Measurements from ENCODE around the gene SNRPD3. TPM values are rescaled to one million over a fixed set of nuclear protein-coding genes. Genes with fewer than 3 reads are reported as not detected.
"Not testable (repeated sequence)": the region's sequence is repeated elsewhere in the genome, so short reads cannot be mapped to it uniquely, and the experiment has no call there.

Gene SNRPD3
- total RNA-seq, 2 experiments from 2014 or later, result 158 to 166 TPM

DNA sequence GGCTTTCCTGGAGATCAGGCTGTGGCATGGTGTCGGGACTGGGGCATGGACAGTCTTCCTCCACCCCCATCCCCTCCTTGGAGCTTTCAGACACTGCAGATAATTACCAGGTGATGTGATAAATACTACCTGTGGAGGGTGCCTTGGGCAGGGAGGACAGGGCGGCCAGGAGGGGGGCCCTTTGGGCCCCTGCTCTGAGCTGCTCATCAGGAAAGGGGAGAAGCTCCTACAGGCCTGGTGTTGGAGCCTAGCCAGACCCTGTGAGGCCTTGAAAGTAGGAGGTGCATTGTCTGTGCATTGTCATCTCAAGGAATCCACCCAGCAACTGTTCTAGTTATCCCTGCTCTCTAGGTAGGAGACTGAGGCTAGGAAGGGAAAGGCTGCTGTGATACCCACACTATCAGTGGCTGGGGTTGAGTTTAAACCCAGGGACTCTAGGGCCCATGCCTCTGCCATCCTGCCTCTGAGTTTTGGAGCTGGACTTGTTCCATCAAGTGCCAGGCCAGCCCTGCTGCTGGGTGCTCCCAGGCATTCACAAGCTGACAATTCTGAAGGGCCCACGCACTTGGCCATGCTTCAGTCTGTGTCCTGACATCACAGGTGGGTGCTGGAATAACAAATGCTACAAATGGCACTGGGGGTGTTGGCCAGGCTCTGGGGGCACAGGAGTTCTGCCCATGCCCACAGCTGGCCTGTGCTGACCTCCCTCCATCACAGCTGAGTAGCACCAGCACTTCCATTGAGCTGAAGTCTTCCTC lies 44.3 kb downstream of the SNRPD3 start:
- H3K4me3 Mint-ChIP-seq; H3K27ac Mint-ChIP-seq; H3K36me3 Mint-ChIP-seq (ENCODE audit: low read depth); DNase-seq; H3K9me3 Mint-ChIP-seq; H3K27me3 Mint-ChIP-seq (ENCODE audit: low read depth); CTCF ChIA-PET: not testable (repeated sequence)
- intact Hi-C loops (cut with micrococcal nuclease), result loop anchor here (5.0 kb wide), 1 partner anchor 43 kb away; the partner anchor contains the start of genes GUCD1 and SNRPD3
- H3K4me1 Mint-ChIP-seq (ENCODE audit: low read depth), result peaks cover 17% of the 10 kb centered on the region

DNA sequence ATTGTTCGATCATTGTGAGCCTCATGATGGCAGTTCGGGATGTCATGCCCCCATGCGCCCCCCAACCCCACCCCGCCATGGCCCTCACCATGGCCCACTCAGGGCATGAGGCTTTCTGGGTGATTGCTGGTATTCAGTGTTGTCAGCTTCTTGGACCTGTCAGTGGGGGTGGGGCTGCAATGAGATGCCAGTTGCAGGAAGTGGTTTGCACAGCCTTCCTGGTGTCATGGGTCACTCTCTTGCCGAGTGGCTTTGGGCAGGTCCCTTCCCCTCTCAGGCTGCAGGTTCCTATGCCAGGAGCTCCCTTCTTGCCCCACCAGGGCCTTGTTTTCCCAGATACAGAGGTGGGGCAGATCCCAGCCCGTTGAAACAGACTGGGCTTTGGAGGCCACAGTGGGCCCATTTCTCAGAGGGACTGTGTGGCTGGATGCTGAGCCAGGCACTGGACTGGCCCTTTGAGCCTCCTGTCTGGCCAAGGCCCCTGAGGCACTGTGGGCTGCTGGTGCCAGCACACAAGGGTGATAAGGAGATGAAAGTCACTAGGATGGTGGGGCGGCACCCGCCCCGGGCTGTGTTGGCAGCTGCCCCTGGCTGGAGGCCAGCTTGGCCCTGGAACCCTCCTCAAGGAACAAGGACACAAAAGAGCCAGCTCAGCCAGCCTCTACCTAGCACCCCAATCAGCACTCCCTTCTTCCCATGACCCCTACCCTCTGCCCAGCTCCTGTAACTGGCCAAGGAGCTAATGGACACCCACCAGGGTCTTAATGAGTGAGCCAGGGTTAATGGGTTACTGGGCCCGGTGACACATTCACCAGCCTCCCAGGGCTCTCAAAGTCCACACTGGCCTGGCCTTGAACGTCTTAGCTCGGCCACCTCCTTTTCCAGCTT lies 45.7 kb downstream of the SNRPD3 start:
- H3K4me3 Mint-ChIP-seq, result no peak overlapping the region
- no peaks in the 10 kb centered on the region for H3K36me3 Mint-ChIP-seq (ENCODE audit: low read depth)
- no peak overlapping the region for H3K27ac Mint-ChIP-seq
- H3K4me1 Mint-ChIP-seq (ENCODE audit: low read depth), result peaks cover 17% of the 10 kb centered on the region
- DNase-seq, result no peak
- no peaks in the 10 kb centered on the region for H3K9me3 Mint-ChIP-seq
- CTCF ChIA-PET, result interaction anchor here (0.6 kb wide), 1 partner anchor 185 kb away, joined by 5 read pairs; no protein-coding TSS in a partner anchor
- no peaks in the 10 kb centered on the region for H3K27me3 Mint-ChIP-seq (ENCODE audit: low read depth)
- intact Hi-C loops (cut with micrococcal nuclease), result loop anchor here (5.0 kb wide), 1 partner anchor 44 kb away; the partner anchor contains the start of genes GUCD1 and SNRPD3

DNA sequence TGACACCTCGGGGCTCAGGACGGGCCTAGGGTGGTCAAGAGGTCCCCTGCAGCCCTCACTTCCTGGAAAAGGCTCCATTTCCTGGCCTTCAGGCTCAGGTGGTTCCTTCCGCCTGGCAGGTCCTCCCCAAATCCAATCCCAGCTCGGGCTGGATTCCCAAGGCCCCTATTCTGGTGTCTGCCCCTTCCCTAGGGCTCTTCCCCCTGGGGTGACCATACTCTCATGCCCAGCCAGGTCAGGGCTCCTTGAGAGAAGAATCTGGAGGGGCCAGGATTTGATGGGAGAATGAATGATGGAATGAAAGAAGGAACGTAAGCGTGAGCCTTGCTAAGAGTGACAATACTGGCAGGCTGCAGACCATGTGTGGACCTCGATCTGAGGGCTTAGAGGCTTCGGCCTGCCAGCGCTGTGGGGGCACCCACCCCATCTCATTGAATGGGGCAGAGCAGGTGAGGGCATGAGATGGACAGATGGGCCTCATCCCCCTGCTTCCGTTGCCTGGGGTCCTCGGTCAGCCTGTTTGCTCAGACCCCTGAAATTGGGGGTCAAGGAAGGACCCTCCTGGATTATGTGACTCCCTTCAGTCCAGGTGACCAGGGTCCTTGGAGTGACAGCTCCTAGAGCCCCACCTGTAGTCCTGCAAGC lies 46.4 kb downstream of the SNRPD3 start:
- H3K27ac Mint-ChIP-seq; H3K4me3 Mint-ChIP-seq; H3K9me3 Mint-ChIP-seq; H3K36me3 Mint-ChIP-seq (ENCODE audit: low read depth); CTCF ChIA-PET; H3K27me3 Mint-ChIP-seq (ENCODE audit: low read depth); DNase-seq: not testable (repeated sequence)
- peaks cover 17% of the 10 kb centered on the region for H3K4me1 Mint-ChIP-seq (ENCODE audit: low read depth)
- intact Hi-C loops (cut with micrococcal nuclease), result loop anchor here (5.0 kb wide), 1 partner anchor 45 kb away; the partner anchor contains the start of genes GUCD1 and SNRPD3

DNA sequence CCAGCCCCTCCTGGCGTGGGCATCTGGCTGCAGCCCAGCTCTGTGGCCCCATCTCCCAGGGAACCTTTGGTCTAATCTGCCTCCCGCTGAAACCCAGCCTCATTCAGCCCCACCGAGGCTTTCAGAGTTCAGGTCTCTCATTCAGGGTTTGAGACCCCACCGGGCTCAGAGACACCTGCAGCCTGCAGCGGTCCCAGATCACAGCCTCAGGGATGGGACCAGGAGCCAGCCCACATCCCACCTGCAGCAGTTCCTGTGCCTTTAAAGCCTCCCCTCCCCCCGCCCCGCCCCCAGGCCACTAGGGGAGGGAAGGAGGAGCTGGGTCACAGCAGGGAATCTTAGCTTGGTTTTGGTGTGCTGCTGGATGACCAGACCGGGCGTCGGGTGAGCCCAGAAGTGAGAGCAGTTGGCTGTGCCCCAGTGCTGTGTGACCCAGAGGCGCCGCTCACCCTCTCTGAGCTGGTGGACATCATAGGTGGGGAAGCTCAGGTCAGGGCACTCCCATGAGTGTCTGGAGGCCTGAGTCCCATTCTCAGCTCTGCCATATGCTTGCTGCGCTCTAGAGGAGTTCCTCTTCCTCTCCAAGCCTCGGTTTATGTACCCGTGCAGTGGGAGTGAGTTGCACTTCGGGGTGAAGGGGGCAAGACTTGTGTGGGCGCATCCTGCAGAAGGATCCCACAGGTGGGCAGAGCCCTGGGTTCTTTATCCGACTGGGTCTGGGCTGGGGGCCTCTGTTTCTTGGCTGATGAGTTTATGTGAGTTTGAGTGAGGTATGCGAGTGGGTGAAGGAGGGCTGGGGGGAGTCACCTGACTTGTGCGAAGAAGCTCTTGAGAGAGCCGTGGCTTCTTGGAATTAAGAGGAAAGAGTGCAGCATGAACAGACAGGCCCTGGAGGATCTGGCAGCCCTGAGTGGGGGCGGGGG lies 47.3 kb downstream of the SNRPD3 start, which contains the start of gene GGT1:
Gene GGT1, plus strand, starts transcription at position 347 of the 923 bp plus-strand sequence. CDS start 7,889 bp downstream, outside the sequence.
- CTCF ChIA-PET, result interaction anchor here (1.4 kb wide), 1 partner anchor 199 kb away, joined by 3 read pairs; no protein-coding TSS in a partner anchor
- not testable (repeated sequence) for H3K27me3 Mint-ChIP-seq (ENCODE audit: low read depth); DNase-seq; H3K36me3 Mint-ChIP-seq (ENCODE audit: low read depth); H3K27ac Mint-ChIP-seq; H3K9me3 Mint-ChIP-seq
- Mint-ChIP-seq H3K4me3 (peak within 1 kb of the TSS; percentile 22), H3K4me1 (ENCODE audit: low read depth) (peaks cover 21% of the 10 kb centered on the region)
- intact Hi-C loops (cut with micrococcal nuclease), result loop anchor here (5.0 kb wide), 1 partner anchor 46 kb away; the partner anchor contains the start of genes GUCD1 and SNRPD3

DNA sequence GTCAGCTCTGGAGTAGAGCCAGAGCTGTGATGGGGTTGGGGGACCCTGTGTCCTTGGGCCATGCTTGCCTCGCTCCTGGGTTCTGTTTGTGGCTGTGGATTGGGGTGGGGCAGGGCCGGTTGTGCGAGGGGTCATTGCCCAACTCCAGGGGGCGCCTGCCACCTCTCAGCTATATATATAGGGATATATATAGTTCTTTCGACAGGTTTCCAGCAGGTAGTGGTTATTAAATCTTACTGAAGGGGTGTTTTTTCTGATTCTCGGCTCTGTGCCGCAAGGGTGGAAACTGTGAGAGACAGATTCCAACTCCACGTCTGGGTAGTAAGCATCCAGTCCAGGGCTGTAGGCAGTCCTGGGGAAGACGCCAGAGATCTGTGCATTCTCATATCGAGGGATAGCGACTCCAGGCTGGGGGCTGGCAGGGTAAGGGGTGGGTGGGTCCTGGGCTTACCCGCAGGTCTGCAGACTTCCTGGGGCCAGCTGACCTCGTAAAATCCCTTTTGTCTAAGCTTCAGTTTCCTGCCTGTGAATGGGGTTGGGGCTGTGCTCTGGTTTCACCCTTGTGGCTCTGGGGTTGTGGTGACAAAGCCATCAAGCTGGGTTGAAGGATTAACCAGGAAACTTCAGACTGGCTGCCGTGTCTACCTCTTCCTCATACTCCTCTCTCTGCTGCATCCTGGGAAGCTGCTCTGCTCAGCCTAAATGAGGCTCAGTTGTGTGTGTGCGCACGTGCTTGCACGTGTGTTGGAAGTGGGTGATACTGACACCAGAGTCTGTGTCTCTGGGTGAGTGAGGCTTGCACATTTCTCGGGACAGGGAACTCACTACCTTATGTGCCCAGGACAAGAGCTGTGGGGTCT lies 48.2 kb downstream of the SNRPD3 start:
- not testable (repeated sequence) for H3K27ac Mint-ChIP-seq; H3K27me3 Mint-ChIP-seq (ENCODE audit: low read depth); H3K36me3 Mint-ChIP-seq (ENCODE audit: low read depth); H3K9me3 Mint-ChIP-seq
- intact Hi-C loops (cut with micrococcal nuclease), result loop anchor here (5.0 kb wide), 1 partner anchor 47 kb away; the partner anchor contains the start of genes GUCD1 and SNRPD3
- CTCF ChIA-PET, result interaction anchor here (1.4 kb wide), 1 partner anchor 198 kb away, joined by 3 read pairs; no protein-coding TSS in a partner anchor
- DNase-seq, result peak; percentile 40
- Mint-ChIP-seq H3K4me3 (peak overlapping the region; percentile 22), H3K4me1 (ENCODE audit: low read depth) (peaks cover 21% of the 10 kb centered on the region)

DNA sequence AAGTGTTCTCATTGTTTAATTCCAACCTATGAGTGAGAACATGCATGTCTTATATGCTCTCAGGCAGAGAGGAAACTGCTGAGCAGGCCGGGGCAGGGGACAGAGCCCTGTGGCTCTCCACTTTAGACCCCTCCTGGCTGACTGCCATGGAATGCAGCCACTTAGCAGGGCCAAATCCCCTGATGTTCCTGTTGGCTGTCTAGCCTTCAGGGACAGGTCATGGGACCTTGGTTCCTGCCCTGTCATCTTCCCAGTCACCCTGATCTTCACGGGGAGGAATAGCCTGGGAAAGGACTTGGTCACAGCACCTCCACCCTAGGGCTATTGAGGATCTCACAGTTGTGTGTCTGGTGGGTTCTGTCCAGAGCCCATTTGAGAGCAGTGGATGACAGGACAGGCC lies 50.5 kb downstream of the SNRPD3 start:
- DNase-seq; H3K36me3 Mint-ChIP-seq (ENCODE audit: low read depth); intact Hi-C loops (cut with micrococcal nuclease); H3K27me3 Mint-ChIP-seq (ENCODE audit: low read depth); H3K4me3 Mint-ChIP-seq; CTCF ChIA-PET; H3K9me3 Mint-ChIP-seq: not testable (repeated sequence)
- peak overlapping the region; percentile 13 for H3K27ac Mint-ChIP-seq
- peaks cover 20% of the 10 kb centered on the region for H3K4me1 Mint-ChIP-seq (ENCODE audit: low read depth)

DNA sequence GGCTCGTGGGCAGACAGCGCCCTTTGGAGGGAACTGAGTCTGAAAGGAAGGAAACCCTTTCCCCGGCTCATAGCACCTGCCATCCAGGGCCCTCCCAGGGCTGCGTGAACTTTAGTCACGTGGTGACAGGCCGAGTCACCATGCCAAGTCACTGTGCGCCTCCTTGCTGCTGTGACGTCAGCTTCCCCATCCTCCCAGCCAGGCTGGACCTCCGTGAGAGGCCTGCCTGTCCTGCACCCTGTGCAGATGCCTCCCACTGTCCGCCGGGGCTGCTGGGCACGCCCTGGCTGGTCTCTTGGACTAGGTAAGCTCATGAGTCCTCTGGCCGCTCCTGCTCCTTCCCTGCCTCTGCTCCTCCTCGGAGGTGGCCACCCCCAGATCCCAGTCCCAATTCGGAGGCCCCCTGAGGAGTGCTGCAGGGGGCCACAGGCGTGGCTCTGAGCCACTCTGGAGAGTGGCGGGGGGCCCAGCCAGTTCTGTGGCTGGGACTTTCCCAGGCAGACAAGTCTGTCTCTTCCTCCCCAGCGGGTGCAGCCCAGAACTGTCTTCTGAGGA lies 51.7 kb downstream of the SNRPD3 start:
- peaks cover 15% of the 10 kb centered on the region for H3K4me1 Mint-ChIP-seq (ENCODE audit: low read depth)
- H3K4me3 Mint-ChIP-seq, result peak overlapping the region; percentile 87
- peak; percentile 76 for DNase-seq
- H3K9me3 Mint-ChIP-seq; H3K27me3 Mint-ChIP-seq (ENCODE audit: low read depth); intact Hi-C loops (cut with micrococcal nuclease); CTCF ChIA-PET; H3K36me3 Mint-ChIP-seq (ENCODE audit: low read depth): not testable (repeated sequence)
- peak overlapping the region; percentile 90 for H3K27ac Mint-ChIP-seq

DNA sequence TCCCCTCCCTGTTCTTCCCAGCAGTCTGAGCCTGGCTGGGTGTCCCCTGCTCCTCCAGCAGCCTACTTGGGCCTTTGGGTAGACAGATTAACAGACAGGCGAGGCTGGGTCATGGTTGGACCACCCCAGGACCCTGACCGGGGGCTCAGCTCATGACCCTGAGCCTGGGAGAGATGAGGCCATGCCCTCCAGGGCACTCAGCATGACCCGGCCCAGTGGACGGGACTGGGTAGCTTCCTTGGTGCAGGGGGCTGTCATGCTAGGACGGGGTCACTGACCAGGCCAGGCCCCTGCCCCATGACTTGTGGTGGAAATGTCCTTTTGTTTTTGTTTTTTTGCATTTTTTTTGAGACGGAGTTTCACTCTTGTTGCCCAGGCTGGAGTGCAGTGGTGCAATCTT lies 52.5 kb downstream of the SNRPD3 start:
- H3K36me3 Mint-ChIP-seq (ENCODE audit: low read depth); H3K27me3 Mint-ChIP-seq (ENCODE audit: low read depth); CTCF ChIA-PET; DNase-seq; intact Hi-C loops (cut with micrococcal nuclease); H3K9me3 Mint-ChIP-seq: not testable (repeated sequence)
- Mint-ChIP-seq H3K27ac (peak overlapping the region; percentile 24), H3K4me1 (ENCODE audit: low read depth) (peaks cover 13% of the 10 kb centered on the region), H3K4me3 (peak overlapping the region; percentile 87)

DNA sequence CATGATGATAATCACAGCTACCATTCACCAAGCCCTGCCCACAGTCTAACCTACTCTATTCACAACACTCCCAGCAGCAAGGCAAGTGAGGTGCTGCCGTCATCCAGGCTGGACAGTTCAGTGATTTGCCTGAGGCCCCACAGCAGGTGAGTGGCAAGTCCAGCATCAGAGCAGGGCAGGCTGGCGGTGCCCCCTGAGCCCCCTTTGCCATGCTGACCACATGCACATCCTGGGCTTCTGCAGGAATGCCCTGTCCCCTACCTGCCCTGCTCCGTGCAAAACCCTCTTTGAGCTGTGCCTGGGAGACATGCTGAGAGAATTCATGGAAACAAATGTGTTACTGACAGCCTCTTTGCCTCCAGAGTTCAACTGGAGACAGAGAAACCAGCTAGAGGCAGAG lies 54.1 kb downstream of the SNRPD3 start:
- H3K36me3 Mint-ChIP-seq (ENCODE audit: low read depth); H3K4me3 Mint-ChIP-seq; DNase-seq; H3K27ac Mint-ChIP-seq; H3K27me3 Mint-ChIP-seq (ENCODE audit: low read depth); intact Hi-C loops (cut with micrococcal nuclease); H3K4me1 Mint-ChIP-seq (ENCODE audit: low read depth); H3K9me3 Mint-ChIP-seq; CTCF ChIA-PET: not testable (repeated sequence)

DNA sequence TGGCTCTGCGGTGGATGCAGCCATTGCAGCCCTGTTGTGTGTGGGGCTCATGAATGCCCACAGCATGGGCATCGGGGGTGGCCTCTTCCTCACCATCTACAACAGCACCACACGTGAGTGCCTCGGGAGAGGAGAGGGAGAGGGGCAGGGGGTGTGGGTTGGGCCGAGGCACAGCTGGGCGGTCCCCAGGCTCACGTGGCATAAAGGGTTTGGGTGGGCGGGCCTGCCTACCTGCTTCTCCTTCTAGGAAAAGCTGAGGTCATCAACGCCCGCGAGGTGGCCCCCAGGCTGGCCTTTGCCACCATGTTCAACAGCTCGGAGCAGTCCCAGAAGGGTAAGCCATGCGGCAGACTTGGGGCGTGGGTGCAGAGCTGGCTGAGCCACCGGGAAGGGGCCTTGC lies 59.0 kb downstream of the SNRPD3 start:
- DNase-seq; H3K9me3 Mint-ChIP-seq; H3K27me3 Mint-ChIP-seq (ENCODE audit: low read depth); CTCF ChIA-PET; H3K27ac Mint-ChIP-seq; H3K36me3 Mint-ChIP-seq (ENCODE audit: low read depth); intact Hi-C loops (cut with micrococcal nuclease); H3K4me3 Mint-ChIP-seq; H3K4me1 Mint-ChIP-seq (ENCODE audit: low read depth): not testable (repeated sequence)
